SK-N-SH (cell line): Measurements from ENCODE around the gene MRPS34. TPM values are rescaled to one million over a fixed set of nuclear protein-coding genes. Genes with fewer than 3 reads are reported as not detected.

Source experiments
- CTCF ChIA-PET: fragments of 300-600, 350-600 bp; formaldehyde crosslinking; extraction: SDS; loops from one replicate; lab custom pipeline; 2021; lab: Yijun Ruan, JAX
- POLR2A ChIA-PET: fragments of 350-600 bp; sonication (Branson Sonifier 250); formaldehyde crosslinking; extraction: SDS; loops from one replicate; lab custom pipeline; 2020; ENCODE audit warnings: antibody characterized with exemption, inconsistent platforms; lab: Yijun Ruan, JAX
- DNase-seq: peaks from one replicate; pipeline ENCODE4 v3.0.0; 2012
- H2AFZ ChIP-seq: fragments of 200-600 bp; sonication (generic); 2 replicates; pipeline ENCODE4 v1.8.1; 2016; ENCODE audit warnings: antibody characterized with exemption, mild to moderate bottlenecking, low read depth
- H3F3A ChIP-seq: fragments of 200-600 bp; sonication (generic); replicated peaks from 2 replicates; pipeline ENCODE3; 2016; ENCODE audit warnings: antibody characterized with exemption, mild to moderate bottlenecking; ENCODE audit not compliant: insufficient read depth
- H3K27ac ChIP-seq, 2 experiments: fragments of 200-500 bp in 1 of 2; fragments of 200-600 bp in 1 of 2; sonication (Bioruptor generic) in 1 of 2; sonication (generic), shearing (Covaris generic) in 1 of 2; 2 replicates each; pipeline versions ENCODE4 v1.5.1 to v1.6.1; 2014 to 2016; ENCODE audit warnings: low read depth in 2 of 2, inconsistent platforms in 1 of 2, low read length in 1 of 2, mild to moderate bottlenecking in 1 of 2, mixed read lengths in 1 of 2
- H3K27me3 ChIP-seq: fragments of 200-600 bp; sonication (generic), shearing (Covaris generic); 2 replicates; pipeline ENCODE4 v1.6.1; 2016; ENCODE audit warnings: mixed run types; ENCODE audit not compliant: insufficient read depth
- H3K36me3 ChIP-seq, 2 experiments: fragments of 200-500 bp in 1 of 2; fragments of 200-600 bp in 1 of 2; sonication (Bioruptor generic) in 1 of 2; sonication (generic) in 1 of 2; replicated peaks in 1 of 2; 2 replicates each; pipeline versions ENCODE3 to v1.5.1; 2014 to 2016; ENCODE audit warnings: low read length in 1 of 2, mild to moderate bottlenecking in 1 of 2; ENCODE audit not compliant: insufficient read depth in 2 of 2, control insufficient read depth in 1 of 2
- H3K4me1 ChIP-seq, 2 experiments: fragments of 200-500 bp in 1 of 2; fragments of 200-600 bp in 1 of 2; sonication (Bioruptor generic) in 1 of 2; sonication (generic), shearing (Covaris generic) in 1 of 2; 2 replicates each; pipeline versions ENCODE4 v1.5.1 to v1.6.1; 2014 to 2016; ENCODE audit warnings: low read depth in 1 of 2, low read length in 1 of 2, mixed run types in 1 of 2; ENCODE audit not compliant: insufficient read depth in 2 of 2, control insufficient read depth in 1 of 2
- H3K4me2 ChIP-seq: fragments of 200-600 bp; sonication (generic), shearing (Covaris generic); 2 replicates; pipeline ENCODE4 v1.6.1; 2017; ENCODE audit warnings: mixed run types
- H3K4me3 ChIP-seq, 2 experiments: fragments of 200-500 bp in 1 of 2; fragments of 200-600 bp in 1 of 2; sonication (Bioruptor generic) in 1 of 2; sonication (generic), shearing (Covaris generic) in 1 of 2; 2 replicates each; pipeline versions ENCODE4 v1.5.1 to v1.8.1; 2014 to 2016; ENCODE audit warnings: low read depth in 2 of 2, inconsistent platforms in 1 of 2, low read length in 1 of 2, mild to moderate bottlenecking in 1 of 2, mixed read lengths in 1 of 2, moderate library complexity in 1 of 2
- H3K79me2 ChIP-seq: fragments of 200-600 bp; sonication (generic); 2 replicates; pipeline ENCODE4 v1.8.1; 2017; ENCODE audit warnings: mild to moderate bottlenecking; ENCODE audit not compliant: insufficient read depth
- H3K9ac ChIP-seq: fragments of 200-600 bp; sonication (generic); 2 replicates; pipeline ENCODE4 v1.6.1; 2017; ENCODE audit warnings: mixed run types
- H3K9me2 ChIP-seq: fragments of 200-600 bp; sonication (generic); 2 replicates; pipeline ENCODE4 v1.6.1; 2017; ENCODE audit warnings: mixed run types
- H3K9me3 ChIP-seq: fragments of 200-600 bp; sonication (generic); 2 replicates; pipeline ENCODE4 v1.6.1; 2017; ENCODE audit warnings: mixed run types, mild to moderate bottlenecking, moderate library complexity
- H4K20me1 ChIP-seq: fragments of 200-600 bp; sonication (generic); 2 replicates; pipeline ENCODE4 v1.6.1; 2017; ENCODE audit warnings: mild to moderate bottlenecking, mixed run types; ENCODE audit not compliant: insufficient read depth
- FOXM1 ChIP-seq: IDR thresholded peaks from 2 replicates; pipeline ENCODE4 v1.4.0; 2012; ENCODE audit warnings: low read depth, mild to moderate bottlenecking
- GABPA ChIP-seq: IDR thresholded peaks from 2 replicates; pipeline ENCODE4 v1.4.0; 2012; ENCODE audit warnings: low read depth, mild to moderate bottlenecking
- GATA2 ChIP-seq: sonication (generic); formaldehyde crosslinking; IDR thresholded peaks from 2 replicates; pipeline ENCODE4 v1.5.0; 2020; ENCODE audit warnings: mild to moderate bottlenecking, missing genetic modification reagents
- MEF2A ChIP-seq: IDR thresholded peaks from 2 replicates; pipeline ENCODE4 v1.4.0; 2012; ENCODE audit warnings: low read depth, borderline replicate concordance
- MXI1 ChIP-seq: IDR thresholded peaks from 2 replicates; pipeline ENCODE4 v1.6.1; 2012; ENCODE audit warnings: mild to moderate bottlenecking, low read depth, low read length, improper control_type of control experiment
- RFX5 ChIP-seq: IDR thresholded peaks from 2 replicates; pipeline ENCODE4 v1.6.1; 2012; ENCODE audit warnings: mild to moderate bottlenecking, improper control_type of control experiment, low read length
- RXRA ChIP-seq: IDR thresholded peaks from 2 replicates; pipeline ENCODE4 v1.4.0; 2012; ENCODE audit warnings: low read depth, mild to moderate bottlenecking, borderline replicate concordance
- SMC3 ChIP-seq: IDR thresholded peaks from 2 replicates; pipeline ENCODE4 v1.6.1; 2012; ENCODE audit warnings: low read depth, low read length, improper control_type of control experiment
- TAF1 ChIP-seq: IDR thresholded peaks from 2 replicates; pipeline ENCODE4 v1.6.1; 2012; ENCODE audit warnings: low read depth, mild to moderate bottlenecking, low read length, moderate library complexity, borderline replicate concordance
- TCF12 ChIP-seq: IDR thresholded peaks from 2 replicates; pipeline ENCODE4 v1.4.0; 2012
- WGBS: methylation state at CpG from one replicate; pipeline ENCODE4 v1.1.6; 2017; ENCODE audit warnings: low lambda C conversion rate; 5-methylcytosine and 5-hydroxymethylcytosine counted together
- polyA plus RNA-seq, 3 experiments: library from polyadenylated mRNA; depleted of rRNA; stranded (reverse); fragments of >200 nt; gene quantifications; 2 replicates each; pipeline ENCODE4 v1.2.3, GENCODE V29; 2012
- TF ChIP-seq, protein P1 (sequence below): fragments of 200-600 bp; sonication (generic); IDR thresholded peaks from 2 replicates; pipeline ENCODE4 v1.6.1; 2017; ENCODE audit warnings: antibody characterized with exemption, mild to moderate bottlenecking, moderate library complexity
- TF ChIP-seq, protein P2 (sequence below): fragments of 150-350 bp; IDR thresholded peaks from 2 replicates; pipeline ENCODE4 v1.6.1; 2017; ENCODE audit warnings: antibody characterized with exemption, low read length, low read depth, borderline replicate concordance
- TF ChIP-seq, protein P3 (sequence below): IDR thresholded peaks from 2 replicates; pipeline ENCODE4; 2012

MRPS34 gene
- polyA plus RNA-seq, 1 of the 3 experiments (the other 2 are of a cell fraction), result 156 TPM

DNA sequence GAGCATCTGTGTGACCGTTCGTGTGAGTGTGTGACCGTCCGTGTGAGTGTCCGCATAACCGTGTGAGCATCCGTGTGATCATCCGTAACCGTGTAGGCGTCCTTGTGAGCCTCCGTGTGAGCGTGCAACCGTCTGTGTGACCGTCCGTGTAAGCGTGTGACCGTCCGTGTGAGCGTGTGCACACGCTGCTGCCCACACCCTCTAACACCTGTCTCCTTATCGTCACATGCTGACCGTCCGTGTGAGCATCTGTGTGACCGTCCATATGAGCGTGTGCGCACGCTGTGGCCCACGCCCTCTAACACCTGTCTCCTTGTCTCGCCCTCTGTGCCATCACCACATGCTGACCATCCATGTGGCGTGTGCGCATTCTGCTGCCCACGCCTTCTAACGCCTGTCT lies 32.7 kb downstream of the MRPS34 start:
- CTCF ChIA-PET, result no interaction called here
- WGBS, result 96% methylated on average over 33 of the region's 33 CpGs

DNA sequence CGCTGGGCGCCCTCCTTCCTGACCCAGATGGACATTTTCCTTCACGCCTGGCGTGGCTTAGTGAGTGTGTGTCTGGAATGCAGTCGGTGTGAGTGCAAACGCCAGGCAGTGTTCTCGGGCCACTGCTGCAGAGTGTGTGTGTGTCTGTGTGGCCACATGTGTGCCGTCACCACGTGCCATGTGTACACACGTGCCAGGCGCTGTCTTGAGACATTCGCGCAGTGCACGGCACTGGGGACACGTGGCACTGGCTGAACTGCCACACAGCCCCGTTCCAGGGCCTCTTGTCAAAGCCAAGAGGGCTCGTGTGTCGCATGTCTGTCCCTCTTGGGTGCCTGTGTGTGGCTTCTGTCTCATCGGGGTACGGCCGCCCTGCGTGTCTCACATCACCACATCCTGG lies 38.1 kb downstream of the MRPS34 start:
- Histone ChIP-seq H2AFZ (no peak overlapping the region), H3K9me3 (no peaks in the 10 kb centered on the region), H3K27ac (no peak overlapping the region), H3K36me3 (peaks cover 7 to 25% of the 10 kb centered on the region in 2 experiments), H3K27me3 (no peaks in the 10 kb centered on the region), H3K9me2 (no peaks in the 10 kb centered on the region), H3K4me3 (no peak overlapping the region), H3F3A (peaks cover 45% of the 10 kb centered on the region), H3K9ac (no peak overlapping the region), H3K4me2 (no peak overlapping the region), H3K4me1 (no peaks in the 10 kb centered on the region), H4K20me1 (no peaks in the 10 kb centered on the region), H3K79me2 (0 out of 2 replicates have a peak, but pooled peaks cover 4% of the 10 kb centered on the region)
- no peak for DNase-seq
- WGBS, result 99% methylated on average over 13 of the region's 22 CpGs
- POLR2A ChIA-PET, result no interaction called here
- TF ChIP-seq TCF12, result no peak
- no peak for TF ChIP-seq TAF1
- no peak for TF ChIP-seq SMC3
- TF ChIP-seq RXRA, result no peak
- TF ChIP-seq FOXM1, result no peak
- TF ChIP-seq, protein P1, sequence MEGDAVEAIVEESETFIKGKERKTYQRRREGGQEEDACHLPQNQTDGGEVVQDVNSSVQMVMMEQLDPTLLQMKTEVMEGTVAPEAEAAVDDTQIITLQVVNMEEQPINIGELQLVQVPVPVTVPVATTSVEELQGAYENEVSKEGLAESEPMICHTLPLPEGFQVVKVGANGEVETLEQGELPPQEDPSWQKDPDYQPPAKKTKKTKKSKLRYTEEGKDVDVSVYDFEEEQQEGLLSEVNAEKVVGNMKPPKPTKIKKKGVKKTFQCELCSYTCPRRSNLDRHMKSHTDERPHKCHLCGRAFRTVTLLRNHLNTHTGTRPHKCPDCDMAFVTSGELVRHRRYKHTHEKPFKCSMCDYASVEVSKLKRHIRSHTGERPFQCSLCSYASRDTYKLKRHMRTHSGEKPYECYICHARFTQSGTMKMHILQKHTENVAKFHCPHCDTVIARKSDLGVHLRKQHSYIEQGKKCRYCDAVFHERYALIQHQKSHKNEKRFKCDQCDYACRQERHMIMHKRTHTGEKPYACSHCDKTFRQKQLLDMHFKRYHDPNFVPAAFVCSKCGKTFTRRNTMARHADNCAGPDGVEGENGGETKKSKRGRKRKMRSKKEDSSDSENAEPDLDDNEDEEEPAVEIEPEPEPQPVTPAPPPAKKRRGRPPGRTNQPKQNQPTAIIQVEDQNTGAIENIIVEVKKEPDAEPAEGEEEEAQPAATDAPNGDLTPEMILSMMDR, result no peak
- CTCF ChIA-PET, result no interaction called here

More for the DNA sequence above, 32.7 kb downstream of the MRPS34 start:
- Histone ChIP-seq H3K9me3 (no peaks in the 10 kb centered on the region), H3K27ac (no peak overlapping the region), H4K20me1 (no peaks in the 10 kb centered on the region), H3K79me2 (0 out of 2 replicates have a peak, but pooled peaks cover 4% of the 10 kb centered on the region), H3K4me1 (no peaks in the 10 kb centered on the region), H3K27me3 (no peaks in the 10 kb centered on the region), H3F3A (peaks cover 40% of the 10 kb centered on the region), H3K36me3 (peaks cover 0 to 30% of the 10 kb centered on the region in 2 experiments), H2AFZ (no peak overlapping the region), H3K4me3 (no peak overlapping the region), H3K9ac (no peak overlapping the region), H3K9me2 (no peaks in the 10 kb centered on the region), H3K4me2 (no peak overlapping the region)
- TF ChIP-seq, protein P2, sequence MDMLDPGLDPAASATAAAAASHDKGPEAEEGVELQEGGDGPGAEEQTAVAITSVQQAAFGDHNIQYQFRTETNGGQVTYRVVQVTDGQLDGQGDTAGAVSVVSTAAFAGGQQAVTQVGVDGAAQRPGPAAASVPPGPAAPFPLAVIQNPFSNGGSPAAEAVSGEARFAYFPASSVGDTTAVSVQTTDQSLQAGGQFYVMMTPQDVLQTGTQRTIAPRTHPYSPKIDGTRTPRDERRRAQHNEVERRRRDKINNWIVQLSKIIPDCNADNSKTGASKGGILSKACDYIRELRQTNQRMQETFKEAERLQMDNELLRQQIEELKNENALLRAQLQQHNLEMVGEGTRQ, result no peak
- no peak for TF ChIP-seq GABPA
- no peak for TF ChIP-seq GATA2 (CRISPR knock-in tag)
- TF ChIP-seq, protein P1, result no peak
- TF ChIP-seq MXI1, result no peak
- TF ChIP-seq RFX5, result no peak
- no peak for TF ChIP-seq TCF12
- TF ChIP-seq, protein P3, sequence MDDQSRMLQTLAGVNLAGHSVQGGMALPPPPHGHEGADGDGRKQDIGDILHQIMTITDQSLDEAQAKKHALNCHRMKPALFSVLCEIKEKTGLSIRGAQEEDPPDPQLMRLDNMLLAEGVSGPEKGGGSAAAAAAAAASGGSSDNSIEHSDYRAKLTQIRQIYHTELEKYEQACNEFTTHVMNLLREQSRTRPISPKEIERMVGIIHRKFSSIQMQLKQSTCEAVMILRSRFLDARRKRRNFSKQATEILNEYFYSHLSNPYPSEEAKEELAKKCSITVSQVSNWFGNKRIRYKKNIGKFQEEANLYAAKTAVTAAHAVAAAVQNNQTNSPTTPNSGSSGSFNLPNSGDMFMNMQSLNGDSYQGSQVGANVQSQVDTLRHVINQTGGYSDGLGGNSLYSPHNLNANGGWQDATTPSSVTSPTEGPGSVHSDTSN, result no peak
- TF ChIP-seq RXRA, result no peak
- TF ChIP-seq MEF2A, result no peak
- POLR2A ChIA-PET, result no interaction called here
- no peak for DNase-seq
